Left renal pelvis (tissue), 4 donors: ENCODE data around the gene SNX25. TPM values are rescaled to one million over a fixed set of nuclear protein-coding genes. Genes with fewer than 3 reads are reported as not detected.
"Not testable (repeated sequence)": the region's sequence is repeated elsewhere in the genome, so short reads cannot be mapped to it uniquely, and the experiment has no call there.

Source experiments
- DNase-seq, 4 donors: peaks; one replicate each; pipeline ENCODE4 v3.0.0-alpha.2; 2013; ENCODE audit warnings: low read depth in 4 of 4, low spot score in 3 of 4
- polyA plus RNA-seq, 4 donors: library from polyadenylated mRNA; unstranded; fragments of 120-200 nt; gene quantifications; one replicate each; pipeline ENCODE4 v1.2.1, GENCODE V29; 2013; ENCODE audit not compliant: insufficient read length in 4 of 4

Gene SNX25
- polyA plus RNA-seq, 4 donors: 15.4 to 25.5 (median 24.3) TPM

- no peak for DNase-seq
Measured at GRCh38 chr4:185227713-185228278, 18.4 kb downstream of the SNX25 start.

GRCh38 chr4:185229021-185229818 is 19.8 kb downstream of the SNX25 start:
- DNase-seq: no peak

- DNase-seq: no peak
Measured at GRCh38 chr4:185232370-185232769, 23.0 kb downstream of the SNX25 start.

DNA sequence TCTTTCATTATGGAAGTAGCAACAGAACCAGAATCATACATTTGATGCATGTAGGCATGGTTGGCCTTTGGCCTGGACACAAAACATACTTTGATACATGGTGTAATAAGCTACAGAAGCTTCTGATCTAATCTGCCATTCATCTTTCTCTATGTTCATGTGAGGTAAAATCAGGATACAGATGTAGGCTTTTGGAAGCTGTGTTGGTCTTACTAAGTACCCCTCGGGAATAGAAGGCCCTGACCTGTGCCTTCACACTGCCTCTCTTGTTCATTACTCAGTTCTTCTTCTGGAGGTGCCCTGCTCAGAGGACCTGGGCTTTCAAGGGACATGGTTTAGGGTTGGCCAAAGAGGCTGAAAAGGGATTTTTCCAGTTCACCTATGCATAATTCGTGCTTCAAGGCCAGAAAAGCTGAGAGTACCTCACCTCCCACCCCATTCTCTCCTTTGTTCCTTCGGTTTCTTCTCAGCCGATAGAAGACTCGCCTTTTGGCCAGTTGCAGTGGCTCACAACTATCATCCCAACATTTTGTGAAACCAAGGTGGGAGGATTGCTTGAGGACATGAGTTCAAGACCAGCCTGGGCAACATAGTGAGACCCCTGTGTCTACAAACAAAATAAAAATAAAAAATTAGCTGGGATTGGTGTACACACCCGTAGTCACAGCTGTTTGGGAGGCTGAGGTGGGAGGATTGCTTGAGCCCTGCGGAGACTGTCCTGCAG is 25.9 kb downstream of the SNX25 start:
- DNase-seq: no peak

DNA sequence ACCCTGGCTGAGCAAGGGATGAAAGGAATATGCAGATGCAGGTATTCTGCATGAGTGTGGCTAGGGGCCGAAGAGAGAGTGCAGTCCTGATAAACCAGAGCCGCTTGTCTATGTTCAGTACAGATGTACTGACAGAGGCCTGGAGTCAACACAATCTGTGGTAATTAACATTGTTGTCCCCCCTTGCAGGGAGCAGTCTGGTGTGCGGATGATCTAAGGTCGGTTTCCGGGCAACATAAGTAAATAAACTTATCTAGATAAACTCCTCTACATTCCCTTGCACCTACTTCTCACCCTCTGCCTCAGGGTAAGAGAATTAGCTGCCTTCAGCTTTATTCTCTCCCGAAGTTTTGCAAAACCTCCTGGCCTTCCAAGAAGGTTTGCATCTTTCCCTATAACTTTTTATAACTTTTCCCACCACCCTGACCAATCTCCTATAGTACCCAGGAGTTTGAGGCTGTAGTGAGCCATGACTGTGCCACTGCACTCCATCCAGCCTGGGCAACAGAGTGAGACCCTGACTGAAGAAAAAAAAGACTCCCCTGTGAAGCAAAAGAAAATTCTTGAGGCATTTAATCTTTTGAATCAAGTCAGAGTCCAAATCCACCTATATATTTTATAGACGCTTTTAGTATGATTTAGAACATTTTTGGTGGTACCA is 26.6 kb downstream of the SNX25 start:
- DNase-seq: no peak

- DNase-seq: no peak
Measured at GRCh38 chr4:185237175-185237574, 27.8 kb downstream of the SNX25 start.

DNA sequence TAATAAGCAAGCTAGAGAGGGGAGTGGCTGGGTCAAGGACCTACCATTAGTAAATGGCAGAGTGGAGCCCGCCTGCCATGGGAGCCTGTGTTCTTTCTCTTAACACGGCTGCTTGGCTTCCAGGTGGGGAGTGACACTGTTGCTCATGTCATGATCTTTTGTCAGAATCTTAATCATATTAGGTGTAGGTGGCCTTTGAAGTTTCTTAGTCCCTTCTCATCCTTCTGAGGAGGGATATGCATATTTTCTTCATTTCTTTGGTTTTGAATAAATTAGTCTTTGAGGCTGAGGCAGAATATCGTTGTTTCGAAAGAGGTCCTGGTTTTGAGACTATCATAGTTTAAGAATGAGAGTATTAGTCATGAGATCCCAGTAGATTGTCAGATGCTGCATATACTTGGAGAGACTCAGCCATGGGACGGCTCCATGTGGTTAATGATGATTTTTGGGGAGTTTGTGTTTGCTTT is 28.9 kb downstream of the SNX25 start:
- no peak for DNase-seq

- no peak for DNase-seq
Measured at GRCh38 chr4:185238750-185239149, 29.4 kb downstream of the SNX25 start.

DNA sequence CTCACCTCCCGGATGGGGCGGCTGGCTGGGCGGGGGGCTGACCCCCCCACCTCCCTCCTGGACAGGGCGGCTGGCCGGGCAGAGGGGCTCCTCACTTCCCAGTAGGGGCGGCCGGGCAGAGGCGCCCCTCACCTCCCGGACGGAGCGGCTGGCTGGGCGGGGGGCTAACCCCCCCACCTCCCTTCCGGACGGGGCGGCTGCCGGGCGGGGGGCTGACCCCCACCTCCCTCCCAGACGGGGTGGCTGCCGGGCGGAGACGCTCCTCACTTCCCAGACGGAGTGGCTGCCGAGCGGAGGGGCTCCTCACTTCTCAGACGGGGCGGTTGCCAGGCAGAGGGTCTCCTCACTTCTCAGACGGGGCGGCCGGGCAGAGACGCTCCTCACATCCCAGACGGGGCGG is 31.1 kb downstream of the SNX25 start:
- DNase-seq: not testable (repeated sequence)

DNA sequence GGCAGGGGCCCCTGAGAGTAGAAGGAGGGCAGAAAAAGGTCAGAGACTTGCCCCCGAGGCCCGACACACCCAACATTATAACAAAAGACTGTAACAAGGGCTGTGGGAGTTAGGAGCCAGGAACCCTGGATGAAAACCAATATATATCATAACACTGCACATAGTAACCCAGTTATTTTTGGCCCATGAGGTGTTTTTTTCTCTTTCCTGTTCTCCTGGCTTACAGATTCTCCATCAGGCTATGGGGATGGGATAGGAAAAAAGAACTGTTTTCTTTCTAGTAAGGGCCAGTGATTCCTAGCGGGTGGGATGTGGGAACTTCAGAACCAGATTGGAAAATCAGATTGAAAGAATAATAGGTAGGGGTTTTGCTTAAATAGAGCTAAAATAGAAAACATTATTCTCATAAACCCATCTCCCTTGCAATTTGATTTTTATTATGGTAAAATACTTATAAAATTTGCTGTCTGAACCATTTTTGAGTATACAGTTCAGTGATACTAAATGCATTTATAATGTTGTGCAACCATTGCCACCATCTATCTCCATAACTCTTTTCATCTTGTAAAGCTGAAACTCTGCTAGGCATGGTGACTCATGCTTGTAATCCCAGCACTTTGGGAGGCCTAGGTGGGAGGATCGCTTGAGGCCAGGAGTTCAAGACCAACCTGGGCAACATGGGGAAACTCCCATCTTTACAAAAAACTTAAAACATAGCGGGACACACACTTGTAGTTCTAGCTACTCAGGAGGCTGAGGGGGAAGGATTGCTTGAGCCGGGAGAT is 33.5 kb downstream of the SNX25 start:
- DNase-seq: no peak

DNA sequence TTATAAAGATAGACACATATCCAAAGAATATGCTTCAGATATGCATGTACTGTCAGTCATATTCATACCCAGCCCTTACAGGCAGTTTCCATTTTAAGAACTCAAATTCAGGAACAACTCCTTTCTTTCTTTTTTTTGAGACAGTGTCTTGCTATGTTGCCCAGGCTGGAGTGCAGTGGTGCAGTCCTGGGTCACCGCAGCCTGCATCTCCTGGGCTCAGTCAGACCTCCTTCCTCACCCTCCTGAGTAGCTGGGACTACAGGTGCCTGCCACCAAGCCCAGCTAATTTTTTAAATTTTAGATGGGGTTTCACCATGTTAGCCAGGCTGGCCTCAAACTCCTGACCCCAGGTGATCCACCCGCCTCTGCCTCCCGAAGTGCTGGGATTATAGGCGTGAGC is 34.5 kb downstream of the SNX25 start:
- no peak for DNase-seq

DNA sequence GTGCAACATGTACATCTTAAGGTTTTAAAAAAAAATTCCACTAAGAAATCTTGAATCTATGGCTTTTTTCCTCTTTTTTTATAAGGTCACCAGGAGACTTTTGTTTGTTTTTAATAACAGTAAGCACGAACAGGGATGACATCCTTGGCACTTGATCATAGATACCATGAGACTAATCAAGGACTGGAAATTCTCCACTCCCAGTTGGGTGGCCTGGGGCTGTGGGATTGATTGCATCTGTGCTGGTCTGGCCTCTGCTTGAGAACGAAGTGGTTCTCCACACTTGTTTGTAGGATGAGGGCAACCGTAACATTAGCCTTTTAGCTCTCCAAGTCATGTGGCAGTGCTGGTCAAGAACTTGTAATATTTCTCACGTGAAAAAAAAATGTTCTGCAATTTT is 35.4 kb downstream of the SNX25 start:
- no peak for DNase-seq

DNA sequence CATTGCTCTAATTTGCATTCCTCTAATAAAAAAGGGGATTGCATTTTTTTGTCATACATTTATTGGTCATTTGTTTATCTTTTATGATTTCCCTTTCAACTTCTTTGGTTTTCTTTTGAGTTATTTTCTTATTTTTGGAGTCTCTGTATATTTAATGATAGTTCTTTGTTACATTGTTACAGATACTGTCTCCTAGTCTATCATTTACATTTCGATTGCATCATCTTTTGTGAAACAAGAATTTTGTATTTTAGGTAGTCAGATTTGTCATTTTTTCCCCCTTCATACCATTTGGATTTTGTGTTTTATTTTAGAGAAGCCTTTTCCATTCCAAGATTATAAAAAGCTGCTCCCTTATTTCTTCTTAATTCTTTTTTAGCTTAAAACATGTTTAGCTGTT is 37.1 kb downstream of the SNX25 start:
- DNase-seq: no peak

- no peak for DNase-seq
Measured at GRCh38 chr4:185247151-185247550, 37.8 kb downstream of the SNX25 start.

GRCh38 chr4:185248393-185249039 is 39.1 kb downstream of the SNX25 start:
- DNase-seq: no peak

- DNase-seq: no peak
Measured at GRCh38 chr4:185249105-185249504, 39.7 kb downstream of the SNX25 start.

- DNase-seq: no peak
Measured at GRCh38 chr4:185254434-185254833, 45.0 kb downstream of the SNX25 start.

GRCh38 chr4:185255868-185256267 is 46.5 kb downstream of the SNX25 start:
- DNase-seq: no peak

DNA sequence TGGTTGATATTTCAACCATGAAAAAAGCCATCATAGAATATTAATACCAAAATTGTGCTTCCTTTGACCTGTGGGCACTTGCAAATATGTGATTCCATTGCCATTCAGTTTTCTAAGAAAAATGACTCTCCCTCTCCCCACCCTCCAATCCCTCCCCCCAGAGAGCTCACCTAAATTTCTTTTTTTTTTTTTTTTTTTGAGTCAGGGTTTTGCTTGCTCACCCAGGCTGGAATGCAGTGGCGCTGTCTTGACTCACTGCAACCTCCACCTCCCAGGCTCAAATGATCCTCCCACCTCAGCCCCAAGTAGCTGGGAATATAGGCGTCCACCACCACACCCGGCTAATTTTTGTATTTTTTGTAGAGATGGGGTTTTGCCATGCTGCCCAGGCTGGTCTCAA is 47.0 kb downstream of the SNX25 start:
- no peak for DNase-seq

- no peak for DNase-seq
Measured at GRCh38 chr4:185257086-185257485, 47.7 kb downstream of the SNX25 start.
